Peyer's patch (tissue), 4 donors: Measurements from ENCODE around the gene CYP27B1. TPM values are rescaled to one million over a fixed set of nuclear protein-coding genes. Genes with fewer than 3 reads are reported as not detected.

Experiments
- DNase-seq, 3 donors: peaks; one replicate each; pipeline ENCODE4 v3.0.0-alpha.2; 2017 to 2019
- H3K27ac ChIP-seq, 4 donors: fragments of 200-600 bp; sonication (generic); one replicate each; pipeline ENCODE4 v1.5.1; 2016 to 2019
- H3K27me3 ChIP-seq, 2 donors: fragments of 200-600 bp; sonication (generic); one replicate each; pipeline ENCODE4 v1.5.1; 2019
- H3K36me3 ChIP-seq, 3 donors: fragments of 200-600 bp; sonication (generic); one replicate each; pipeline ENCODE4 v1.5.1; 2016 to 2019
- H3K4me1 ChIP-seq, 4 donors: fragments of 200-600 bp; sonication (generic); one replicate each; pipeline ENCODE4 v1.5.1; 2016 to 2019
- H3K4me3 ChIP-seq, 4 donors: fragments of 200-600 bp; sonication (generic); 1 replicate in 3 of 4; 2 replicates in 1 of 4; pipeline ENCODE4 v1.5.1; 2016 to 2019; ENCODE audit warnings: mild to moderate bottlenecking in 1 of 4
- H3K9me3 ChIP-seq, 4 donors: fragments of 200-600 bp; sonication (generic); one replicate each; pipeline ENCODE4 v1.5.1; 2016 to 2019; ENCODE audit warnings: mild to moderate bottlenecking in 1 of 4
- POLR2A ChIP-seq, 2 donors: fragments of 450-650 bp; IDR thresholded peaks; one replicate each; pipeline ENCODE4 v1.5.1; 2017; ENCODE audit warnings: antibody characterized with exemption in 2 of 2, mild to moderate bottlenecking in 2 of 2, moderate library complexity in 2 of 2
- total RNA-seq, 4 donors: library from RNA; depleted of rRNA; stranded (reverse); fragments of >200 nt; gene quantifications; one replicate each; pipeline ENCODE4 v1.1.0, GENCODE V29; 2016
- TF ChIP-seq, protein P1 (sequence below), 6 experiments: fragments of 450-650 bp in 4 of 6; fragments of 200-600 bp in 2 of 6; sonication (generic) in 1 of 6; IDR thresholded peaks; one replicate each; pipeline ENCODE4 v1.5.1; 2017 to 2019; ENCODE audit warnings: antibody characterized with exemption in 6 of 6, mild to moderate bottlenecking in 3 of 6, moderate library complexity in 1 of 6

The CYP27B1 gene
- total RNA-seq, 4 donors from 2014 or later = 1.7 TPM; not detected in 3

DNA sequence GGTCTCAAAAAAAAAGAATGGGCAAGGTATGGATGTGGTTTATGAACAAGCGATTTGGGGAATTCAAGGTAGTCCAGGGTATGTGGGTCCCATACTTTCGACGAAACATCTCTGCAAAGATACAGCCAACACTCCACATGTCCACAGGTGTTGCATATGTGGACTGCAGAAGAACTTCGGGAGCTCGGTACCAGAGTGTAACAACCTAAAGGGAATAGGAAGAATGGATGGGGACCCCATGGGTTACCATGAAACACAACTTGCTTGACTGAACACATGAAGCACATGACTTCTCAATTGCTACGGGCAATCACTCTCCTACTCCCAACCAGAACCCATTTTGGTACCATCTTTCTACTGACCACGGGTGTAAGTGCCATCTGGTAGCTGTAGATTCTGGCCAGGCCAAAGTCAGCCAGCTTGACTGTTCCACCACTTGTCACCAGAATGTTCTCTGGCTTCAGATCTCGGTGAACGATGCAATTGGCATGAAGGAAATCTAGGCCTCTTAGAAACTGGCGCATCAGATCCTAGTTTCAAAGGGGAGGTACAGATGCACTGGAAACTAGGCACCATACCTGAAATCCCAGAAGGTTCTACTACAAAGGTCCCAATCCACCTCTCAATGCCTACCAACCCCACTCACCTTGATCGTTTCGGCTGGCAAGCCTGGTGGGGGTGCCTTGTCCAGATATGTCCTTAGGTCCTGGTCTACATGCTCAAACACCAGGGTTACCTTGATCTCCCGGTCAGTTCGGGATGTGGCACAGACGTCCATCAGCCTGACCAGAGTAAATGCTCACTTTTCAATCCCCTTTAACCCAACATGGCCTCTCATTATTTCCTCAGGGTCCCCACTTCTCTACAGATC is 16.1 kb downstream of the CYP27B1 start:
- no peak for DNase-seq
- Histone ChIP-seq H3K27ac (peak overlapping the region in 1 of 4 donors; percentile 81), H3K36me3 (peaks cover 0 to 33% (median 0%) of the 10 kb centered on the region in 3 donors), H3K4me3 (peak overlapping the region; percentile 49 to 70 (median 60)), H3K27me3 (no peaks in the 10 kb centered on the region), H3K4me1 (peaks cover 0 to 26% (median 0%) of the 10 kb centered on the region in 4 donors), H3K9me3 (no peaks in the 10 kb centered on the region)
- TF ChIP-seq, protein P1, sequence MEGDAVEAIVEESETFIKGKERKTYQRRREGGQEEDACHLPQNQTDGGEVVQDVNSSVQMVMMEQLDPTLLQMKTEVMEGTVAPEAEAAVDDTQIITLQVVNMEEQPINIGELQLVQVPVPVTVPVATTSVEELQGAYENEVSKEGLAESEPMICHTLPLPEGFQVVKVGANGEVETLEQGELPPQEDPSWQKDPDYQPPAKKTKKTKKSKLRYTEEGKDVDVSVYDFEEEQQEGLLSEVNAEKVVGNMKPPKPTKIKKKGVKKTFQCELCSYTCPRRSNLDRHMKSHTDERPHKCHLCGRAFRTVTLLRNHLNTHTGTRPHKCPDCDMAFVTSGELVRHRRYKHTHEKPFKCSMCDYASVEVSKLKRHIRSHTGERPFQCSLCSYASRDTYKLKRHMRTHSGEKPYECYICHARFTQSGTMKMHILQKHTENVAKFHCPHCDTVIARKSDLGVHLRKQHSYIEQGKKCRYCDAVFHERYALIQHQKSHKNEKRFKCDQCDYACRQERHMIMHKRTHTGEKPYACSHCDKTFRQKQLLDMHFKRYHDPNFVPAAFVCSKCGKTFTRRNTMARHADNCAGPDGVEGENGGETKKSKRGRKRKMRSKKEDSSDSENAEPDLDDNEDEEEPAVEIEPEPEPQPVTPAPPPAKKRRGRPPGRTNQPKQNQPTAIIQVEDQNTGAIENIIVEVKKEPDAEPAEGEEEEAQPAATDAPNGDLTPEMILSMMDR (IDR thresholded peaks at IDR 0.05) = no peak
- TF ChIP-seq POLR2A (IDR thresholded peaks at IDR 0.05) = no peak

DNA sequence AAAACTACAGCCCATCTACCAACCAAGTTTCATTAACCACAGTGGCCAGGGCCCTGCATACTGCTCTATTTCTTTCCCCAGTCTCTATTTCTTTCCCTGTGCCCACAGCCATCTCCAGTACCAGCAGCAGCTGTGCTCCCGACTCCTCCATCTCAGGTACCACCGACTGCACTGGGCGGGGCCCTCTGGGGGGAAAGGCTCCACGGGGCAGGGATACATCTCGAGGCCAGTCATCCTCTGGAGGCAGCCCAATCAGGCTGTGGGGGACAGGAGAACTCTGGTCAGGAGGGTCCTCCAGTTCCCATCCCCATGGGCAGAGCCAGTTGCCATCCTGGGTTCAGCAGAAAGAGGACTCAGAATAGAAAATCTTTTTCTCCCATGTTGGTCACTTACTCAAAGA is 17.8 kb downstream of the CYP27B1 start:
- Histone ChIP-seq H3K4me3 (no peak overlapping the region), H3K27me3 (no peaks in the 10 kb centered on the region), H3K36me3 (peaks cover 0 to 33% (median 0%) of the 10 kb centered on the region in 3 donors), H3K9me3 (no peaks in the 10 kb centered on the region), H3K4me1 (peaks cover 0 to 22% (median 0%) of the 10 kb centered on the region in 4 donors), H3K27ac (no peak overlapping the region)
- no peak for TF ChIP-seq POLR2A (IDR thresholded peaks at IDR 0.05)
- no peak for DNase-seq

GRCh38 chr12:57746025-57746424 is 20.9 kb downstream of the CYP27B1 start:
- Histone ChIP-seq H3K4me1 (peaks cover 0 to 11% (median 5%) of the 10 kb centered on the region in 4 donors), H3K27ac (no peak overlapping the region), H3K4me3 (no peak overlapping the region), H3K27me3 (no peaks in the 10 kb centered on the region), H3K9me3 (no peaks in the 10 kb centered on the region), H3K36me3 (peaks cover 0 to 33% (median 0%) of the 10 kb centered on the region in 3 donors)
- DNase-seq = no peak
- TF ChIP-seq, protein P1 (IDR thresholded peaks at IDR 0.05) = no peak
- no peak for TF ChIP-seq POLR2A (IDR thresholded peaks at IDR 0.05)

DNA sequence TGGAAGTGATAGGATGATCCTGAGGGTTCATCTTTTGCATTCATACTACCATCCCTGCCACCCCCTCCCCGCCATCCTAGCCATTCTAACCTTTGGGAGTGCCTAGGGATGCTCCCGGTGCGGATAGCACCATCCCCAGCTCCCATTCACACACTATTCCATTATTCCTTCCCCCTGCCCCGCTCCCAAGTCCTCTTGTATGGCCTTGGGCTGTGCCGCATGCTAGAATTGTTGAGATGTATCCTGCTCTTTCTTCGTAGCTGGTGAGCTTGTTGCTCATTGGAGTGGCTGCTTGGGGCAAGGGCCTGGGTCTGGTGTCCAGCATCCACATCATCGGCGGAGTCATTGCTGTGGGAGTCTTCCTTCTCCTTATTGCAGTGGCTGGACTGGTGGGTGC is 21.4 kb downstream of the CYP27B1 start:
- DNase-seq = no peak
- H3K9me3 ChIP-seq = no peaks in the 10 kb centered on the region
- H3K4me3 ChIP-seq = peak overlapping the region; percentile 62 to 85 (median 79)
- peak overlapping the region; percentile 85 to 95 (median 95) for H3K27ac ChIP-seq
- H3K4me1 ChIP-seq = peaks cover 0 to 9% (median 6%) of the 10 kb centered on the region in 4 donors
- TF ChIP-seq, protein P1 (IDR thresholded peaks at IDR 0.05) = no peak
- TF ChIP-seq POLR2A (IDR thresholded peaks at IDR 0.05) = no peak
- no peaks in the 10 kb centered on the region for H3K27me3 ChIP-seq
- H3K36me3 ChIP-seq = peaks cover 0 to 33% (median 0%) of the 10 kb centered on the region in 3 donors

GRCh38 chr12:57744777-57745484 is 21.9 kb downstream of the CYP27B1 start, which contains the start of gene TSPAN31:
Gene TSPAN31, plus strand, starts transcription at chr12:57745039. Its CDS starts 116 bp downstream, at chr12:57745155.
- Histone ChIP-seq H3K4me1 (peaks cover 0 to 15% (median 8%) of the 10 kb centered on the region in 4 donors), H3K4me3 (peak within 1 kb of the TSS; percentile 62 to 85 (median 79)), H3K27ac (peak within 1 kb of the TSS; percentile 85 to 95 (median 95)), H3K36me3 (peaks cover 0 to 33% (median 0%) of the 10 kb centered on the region in 3 donors), H3K9me3 (no peaks in the 10 kb centered on the region), H3K27me3 (no peaks in the 10 kb centered on the region)
- TF ChIP-seq, protein P1 (IDR thresholded peaks at IDR 0.05) = peak in 2 of 6 experiments; percentile 19 to 34
- TF ChIP-seq POLR2A (IDR thresholded peaks at IDR 0.05) = peak; percentile 39 to 58
- peak; percentile 96 to 99 (median 98) for DNase-seq
